PC-9 (cell line): ENCODE measurements around the gene SELL.

Experiments used
- EZH2 ChIP-seq: fragments of 200-600 bp; sonication (generic); IDR thresholded peaks from 2 replicates; pipeline ENCODE4 v1.8.0; 2017; ENCODE audit warnings: antibody characterized with exemption, low read depth
- TF ChIP-seq, protein P1 (sequence below): fragments of 200-600 bp; sonication (generic); conservative IDR thresholded peaks from 2 replicates; pipeline ENCODE4 v1.6.1; 2017; ENCODE audit warnings: mixed run types, antibody characterized with exemption, mild to moderate bottlenecking, moderate library complexity

GRCh38 chr1:169726851-169727250 is 15.4 kb upstream of the SELL start:
- TF ChIP-seq, protein P1, sequence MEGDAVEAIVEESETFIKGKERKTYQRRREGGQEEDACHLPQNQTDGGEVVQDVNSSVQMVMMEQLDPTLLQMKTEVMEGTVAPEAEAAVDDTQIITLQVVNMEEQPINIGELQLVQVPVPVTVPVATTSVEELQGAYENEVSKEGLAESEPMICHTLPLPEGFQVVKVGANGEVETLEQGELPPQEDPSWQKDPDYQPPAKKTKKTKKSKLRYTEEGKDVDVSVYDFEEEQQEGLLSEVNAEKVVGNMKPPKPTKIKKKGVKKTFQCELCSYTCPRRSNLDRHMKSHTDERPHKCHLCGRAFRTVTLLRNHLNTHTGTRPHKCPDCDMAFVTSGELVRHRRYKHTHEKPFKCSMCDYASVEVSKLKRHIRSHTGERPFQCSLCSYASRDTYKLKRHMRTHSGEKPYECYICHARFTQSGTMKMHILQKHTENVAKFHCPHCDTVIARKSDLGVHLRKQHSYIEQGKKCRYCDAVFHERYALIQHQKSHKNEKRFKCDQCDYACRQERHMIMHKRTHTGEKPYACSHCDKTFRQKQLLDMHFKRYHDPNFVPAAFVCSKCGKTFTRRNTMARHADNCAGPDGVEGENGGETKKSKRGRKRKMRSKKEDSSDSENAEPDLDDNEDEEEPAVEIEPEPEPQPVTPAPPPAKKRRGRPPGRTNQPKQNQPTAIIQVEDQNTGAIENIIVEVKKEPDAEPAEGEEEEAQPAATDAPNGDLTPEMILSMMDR, result no peak
- TF ChIP-seq EZH2, result no peak
